Ishikawa (cell line): ENCODE data around the gene FAM187B.

ENCODE experiments used
- CEBPB ChIP-seq: IDR thresholded peaks from 2 replicates; pipeline ENCODE4 v1.6.1; 2012
- CREB1 ChIP-seq: IDR thresholded peaks from 2 replicates; pipeline ENCODE4 v1.6.1; 2012; ENCODE audit warnings: low read depth
- EGR1 ChIP-seq: IDR thresholded peaks from 2 replicates; pipeline ENCODE4 v1.6.1; 2012
- EP300 ChIP-seq: IDR thresholded peaks from 2 replicates; pipeline ENCODE4 v1.6.1; 2012; ENCODE audit warnings: borderline replicate concordance
- FOXM1 ChIP-seq: IDR thresholded peaks from 2 replicates; pipeline ENCODE4 v1.6.1; 2012; ENCODE audit warnings: low read depth, borderline replicate concordance
- NFIC ChIP-seq: IDR thresholded peaks from 2 replicates; pipeline ENCODE4 v1.6.1; 2012
- RAD21 ChIP-seq: IDR thresholded peaks from 2 replicates; pipeline ENCODE4 v1.6.1; 2012; ENCODE audit warnings: low read depth
- TAF1 ChIP-seq: IDR thresholded peaks from 2 replicates; pipeline ENCODE4 v1.6.1; 2012; ENCODE audit warnings: low read depth, mild to moderate bottlenecking
- TCF12 ChIP-seq: IDR thresholded peaks from 2 replicates; pipeline ENCODE4 v1.6.1; 2012; ENCODE audit warnings: low read depth
- TEAD4 ChIP-seq: IDR thresholded peaks from 2 replicates; pipeline ENCODE4 v1.6.1; 2012
- YY1 ChIP-seq: IDR thresholded peaks from 2 replicates; pipeline ENCODE4 v1.6.1; 2012; ENCODE audit warnings: low read depth
- ZBTB7A ChIP-seq: IDR thresholded peaks from 2 replicates; pipeline ENCODE4 v1.6.1; 2012; ENCODE audit warnings: low read depth
- TF ChIP-seq, protein P1 (sequence below): IDR thresholded peaks from 2 replicates; pipeline ENCODE4 v1.6.1; 2012
- TF ChIP-seq, protein P2 (sequence below): IDR thresholded peaks from 2 replicates; pipeline ENCODE4 v1.6.1; 2012; ENCODE audit warnings: low read depth, mild to moderate bottlenecking
- TF ChIP-seq, protein P3 (sequence below): IDR thresholded peaks from 2 replicates; pipeline ENCODE4 v1.6.1; 2012

FAM187B gene

GRCh38 chr19:35265900-35266519, 37.5 kb upstream of the FAM187B start:
- TF ChIP-seq CREB1 (no peak), YY1 (no peak), NFIC (no peak), CEBPB (no peak), RAD21 (no peak), TAF1 (no peak), TCF12 (no peak), EGR1 (no peak), ZBTB7A (no peak)
- TF ChIP-seq, protein P1, sequence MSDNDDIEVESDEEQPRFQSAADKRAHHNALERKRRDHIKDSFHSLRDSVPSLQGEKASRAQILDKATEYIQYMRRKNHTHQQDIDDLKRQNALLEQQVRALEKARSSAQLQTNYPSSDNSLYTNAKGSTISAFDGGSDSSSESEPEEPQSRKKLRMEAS: no peak
- TF ChIP-seq, protein P2, sequence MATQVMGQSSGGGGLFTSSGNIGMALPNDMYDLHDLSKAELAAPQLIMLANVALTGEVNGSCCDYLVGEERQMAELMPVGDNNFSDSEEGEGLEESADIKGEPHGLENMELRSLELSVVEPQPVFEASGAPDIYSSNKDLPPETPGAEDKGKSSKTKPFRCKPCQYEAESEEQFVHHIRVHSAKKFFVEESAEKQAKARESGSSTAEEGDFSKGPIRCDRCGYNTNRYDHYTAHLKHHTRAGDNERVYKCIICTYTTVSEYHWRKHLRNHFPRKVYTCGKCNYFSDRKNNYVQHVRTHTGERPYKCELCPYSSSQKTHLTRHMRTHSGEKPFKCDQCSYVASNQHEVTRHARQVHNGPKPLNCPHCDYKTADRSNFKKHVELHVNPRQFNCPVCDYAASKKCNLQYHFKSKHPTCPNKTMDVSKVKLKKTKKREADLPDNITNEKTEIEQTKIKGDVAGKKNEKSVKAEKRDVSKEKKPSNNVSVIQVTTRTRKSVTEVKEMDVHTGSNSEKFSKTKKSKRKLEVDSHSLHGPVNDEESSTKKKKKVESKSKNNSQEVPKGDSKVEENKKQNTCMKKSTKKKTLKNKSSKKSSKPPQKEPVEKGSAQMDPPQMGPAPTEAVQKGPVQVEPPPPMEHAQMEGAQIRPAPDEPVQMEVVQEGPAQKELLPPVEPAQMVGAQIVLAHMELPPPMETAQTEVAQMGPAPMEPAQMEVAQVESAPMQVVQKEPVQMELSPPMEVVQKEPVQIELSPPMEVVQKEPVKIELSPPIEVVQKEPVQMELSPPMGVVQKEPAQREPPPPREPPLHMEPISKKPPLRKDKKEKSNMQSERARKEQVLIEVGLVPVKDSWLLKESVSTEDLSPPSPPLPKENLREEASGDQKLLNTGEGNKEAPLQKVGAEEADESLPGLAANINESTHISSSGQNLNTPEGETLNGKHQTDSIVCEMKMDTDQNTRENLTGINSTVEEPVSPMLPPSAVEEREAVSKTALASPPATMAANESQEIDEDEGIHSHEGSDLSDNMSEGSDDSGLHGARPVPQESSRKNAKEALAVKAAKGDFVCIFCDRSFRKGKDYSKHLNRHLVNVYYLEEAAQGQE: no peak

GRCh38 chr19:35265126-35265899, 36.8 kb upstream of the FAM187B start:
- TF ChIP-seq, protein P2: no peak
- TF ChIP-seq, protein P1: no peak
- no peak for TF ChIP-seq ZBTB7A
- no peak for TF ChIP-seq TAF1
- TF ChIP-seq FOXM1: no peak
- no peak for TF ChIP-seq TCF12
- no peak for TF ChIP-seq NFIC
- no peak for TF ChIP-seq TEAD4
- TF ChIP-seq, protein P3, sequence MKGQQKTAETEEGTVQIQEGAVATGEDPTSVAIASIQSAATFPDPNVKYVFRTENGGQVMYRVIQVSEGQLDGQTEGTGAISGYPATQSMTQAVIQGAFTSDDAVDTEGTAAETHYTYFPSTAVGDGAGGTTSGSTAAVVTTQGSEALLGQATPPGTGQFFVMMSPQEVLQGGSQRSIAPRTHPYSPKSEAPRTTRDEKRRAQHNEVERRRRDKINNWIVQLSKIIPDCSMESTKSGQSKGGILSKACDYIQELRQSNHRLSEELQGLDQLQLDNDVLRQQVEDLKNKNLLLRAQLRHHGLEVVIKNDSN: no peak
- TF ChIP-seq EGR1: no peak
- no peak for TF ChIP-seq RAD21

DNA sequence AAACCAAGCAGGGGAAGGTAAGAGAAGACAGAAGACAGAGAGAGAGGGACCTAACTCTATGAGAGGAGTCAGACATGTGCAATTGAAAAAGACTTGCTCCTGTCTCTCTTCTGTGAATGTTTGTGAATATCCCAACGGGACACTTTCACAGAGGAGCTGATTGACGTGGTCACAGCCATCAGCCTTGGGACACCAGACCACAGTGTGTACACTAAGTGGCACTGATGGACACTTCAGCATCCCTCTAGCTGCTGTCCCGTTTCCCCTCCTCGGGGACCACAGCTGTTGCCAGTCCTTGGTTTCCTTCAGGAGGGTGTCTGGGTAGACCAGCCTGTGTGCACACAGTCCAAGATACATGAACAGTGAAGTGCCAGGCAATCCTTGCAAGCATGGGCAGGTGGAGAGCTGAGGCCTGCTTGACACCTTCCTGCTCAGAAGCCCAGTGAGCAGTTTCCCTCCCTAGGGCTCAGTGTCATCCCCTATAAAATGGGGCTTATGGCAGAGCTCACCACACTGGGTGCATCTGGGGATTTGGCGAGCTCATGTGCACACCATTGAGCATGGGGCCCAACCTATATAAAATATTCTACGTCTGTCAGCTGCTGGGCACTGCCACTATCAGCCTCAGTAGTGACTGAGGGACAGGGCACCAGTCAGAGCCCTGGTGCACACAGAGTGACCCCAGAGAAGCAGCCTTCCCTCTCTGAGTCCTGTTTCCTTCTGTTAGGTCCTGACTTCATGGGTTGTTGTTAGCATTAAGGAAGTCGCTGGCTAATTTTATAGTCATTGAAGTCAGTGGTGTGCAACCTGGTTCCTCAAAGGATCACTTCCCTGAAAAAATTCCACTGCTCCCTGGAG, 36.0 kb upstream of the FAM187B start:
- TF ChIP-seq FOXM1 (no peak), EP300 (no peak), TEAD4 (no peak), ZBTB7A (no peak), CREB1 (no peak), RAD21 (no peak), NFIC (no peak), TAF1 (no peak), EGR1 (no peak), CEBPB (no peak), YY1 (no peak), TCF12 (no peak)
- TF ChIP-seq, protein P1: no peak
- TF ChIP-seq, protein P3: no peak
- TF ChIP-seq, protein P2: no peak
